Measurements from ENCODE around the gene SHISA2. TPM values are rescaled to one million over a fixed set of nuclear protein-coding genes. Genes with fewer than 3 reads are reported as not detected.

The SHISA2 gene
- total RNA-seq, 1 experiment from 2014 or later: 0.13 TPM

DNA sequence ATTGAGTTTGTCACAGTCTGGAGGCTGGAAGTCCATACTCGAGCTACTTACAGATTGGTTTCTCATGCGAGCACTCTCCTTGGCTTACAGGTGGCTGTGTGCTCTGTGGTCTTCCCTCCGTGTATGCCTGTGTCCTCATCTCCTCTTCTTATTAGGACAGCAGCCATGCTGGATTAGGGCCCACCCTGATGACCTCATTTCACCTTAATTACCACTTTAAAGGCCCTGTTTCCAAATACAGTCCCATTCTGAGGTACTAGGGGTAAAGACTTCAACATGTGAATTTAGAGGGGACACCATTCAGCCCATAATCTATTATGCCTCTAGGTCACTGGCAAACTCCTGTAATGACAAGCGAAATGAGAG is 40.6 kb downstream of the SHISA2 start:
- H3K27me3 ChIP-seq: no peaks in the 10 kb centered on the region
- H3K4me3 ChIP-seq: no peak overlapping the region
- no peak for DNase-seq
- peaks cover 4% of the 10 kb centered on the region for H3K9me3 ChIP-seq
- no peaks in the 10 kb centered on the region for H3K36me3 ChIP-seq

DNA sequence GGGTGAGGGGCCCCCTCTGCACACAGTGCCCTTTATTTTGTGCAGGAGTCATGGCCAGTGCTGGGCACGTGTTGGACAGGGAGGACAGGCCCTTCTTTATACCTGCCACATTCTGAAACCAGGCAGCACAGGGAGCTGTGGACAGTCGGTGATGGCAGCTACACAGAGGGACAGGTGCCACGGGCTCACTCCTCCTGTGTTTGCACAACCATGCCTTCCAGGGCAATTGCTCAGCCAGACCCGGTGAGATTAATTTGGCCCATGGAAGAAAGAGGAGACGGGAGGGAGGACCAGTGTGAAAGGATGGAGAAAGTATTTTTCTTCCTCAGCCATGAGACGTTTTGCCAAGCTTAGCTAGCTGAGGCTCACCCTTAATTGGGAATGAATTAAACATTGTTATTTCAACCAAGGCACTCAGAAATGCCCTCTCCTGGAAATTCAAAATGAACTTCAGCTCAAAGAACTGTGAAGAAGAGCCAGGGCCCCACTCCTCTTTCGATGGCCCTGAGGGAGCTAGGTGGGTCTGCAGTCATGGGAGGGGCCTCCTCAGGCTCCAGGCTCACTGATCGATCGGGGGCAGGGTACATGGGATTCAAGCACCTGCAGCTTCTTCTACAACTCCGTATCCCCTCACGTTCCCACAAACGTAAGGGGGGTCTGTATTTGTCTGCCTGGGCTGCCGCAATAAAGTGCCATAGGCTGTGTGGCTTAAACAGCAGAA is 41.2 kb downstream of the SHISA2 start:
- Histone ChIP-seq H3K27me3 (no peaks in the 10 kb centered on the region), H3K9me3 (peaks cover 4% of the 10 kb centered on the region), H3K4me3 (no peak overlapping the region), H3K36me3 (no peaks in the 10 kb centered on the region)
- DNase-seq: no peak

DNA sequence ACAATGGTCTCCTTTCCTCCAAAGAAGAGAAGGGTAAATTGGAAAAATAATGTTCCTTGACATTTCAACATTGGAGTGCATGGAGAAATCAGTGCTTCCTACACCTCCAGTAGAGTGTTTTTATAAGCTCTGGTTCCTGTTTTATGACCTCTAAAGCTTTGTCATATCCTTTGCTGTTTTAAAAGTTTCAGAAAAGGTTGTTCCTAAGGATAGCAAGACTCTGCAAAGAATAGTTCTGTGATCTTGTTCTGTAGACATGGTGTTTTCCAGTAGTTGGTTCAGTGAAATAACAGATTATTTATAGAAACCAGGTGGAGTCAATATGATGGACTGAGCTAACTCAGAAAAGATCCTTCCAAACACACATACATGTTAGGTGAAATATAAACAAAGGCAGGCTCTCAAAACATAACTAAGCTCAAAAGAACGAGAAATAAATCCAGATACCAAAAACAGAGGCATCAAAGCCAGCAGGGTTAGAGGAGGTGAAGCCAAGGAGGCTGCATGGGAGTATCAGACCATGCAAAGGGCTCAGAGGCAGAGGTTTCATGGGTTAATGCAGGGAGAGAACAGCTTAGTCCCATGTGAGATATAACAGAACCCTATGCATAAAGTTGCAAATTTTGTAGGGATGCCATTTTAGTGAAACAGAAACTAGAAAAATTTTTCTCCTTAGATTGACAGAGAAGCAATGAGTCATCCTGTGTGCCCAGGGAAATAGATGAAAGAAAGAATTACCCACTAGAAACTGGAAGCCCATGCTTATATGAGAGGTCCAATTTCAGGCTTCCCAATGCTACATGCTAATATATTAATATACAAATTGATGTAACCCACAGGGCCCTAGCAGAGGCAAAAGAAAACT is 44.3 kb downstream of the SHISA2 start:
- H3K9me3 ChIP-seq: peaks cover 11% of the 10 kb centered on the region

More for the DNA sequence above, 44.3 kb downstream of the SHISA2 start:
- no peaks in the 10 kb centered on the region for H3K27me3 ChIP-seq
- DNase-seq: no peak
- H3K4me3 ChIP-seq: no peak overlapping the region
- no peaks in the 10 kb centered on the region for H3K36me3 ChIP-seq

Other genes starting within 250 kb of the SHISA2 start
- gene RNF6, start 170.3 kb upstream of the SHISA2 start, total RNA-seq (2014; rRNA removed; shearing (Covaris generic); ENCODE audit: low replicate concordance): 24.8 and 28.0 TPM in 2 replicates
- gene CDK8, start 202.1 kb upstream of the SHISA2 start, total RNA-seq (2014; rRNA removed; shearing (Covaris generic); ENCODE audit: low replicate concordance): 12.1 and 17.2 TPM in 2 replicates

Measured in MG63 (cell line).